ENCODE results near the gene WBP2. TPM values are rescaled to one million over a fixed set of nuclear protein-coding genes. Genes with fewer than 3 reads are reported as not detected.

WBP2 gene
- total and polyA plus RNA-seq, 4 donors = 67.2 to 195 (median 135) TPM

- peaks cover 6 to 42% (median 36%) of the 10 kb centered on the region in 4 donors for H3K36me3 ChIP-seq (ENCODE audit: control insufficient read depth in 4 of 4, insufficient read depth in 4 of 4, low read length in 4 of 4)
- TF ChIP-seq CTCF (IDR thresholded peaks at IDR 0.05; ENCODE audit: control extremely low read depth, extremely low read depth) = no peak
- DNase-seq = no peak
- H3K4me1 ChIP-seq (ENCODE audit: control insufficient read depth in 5 of 5, insufficient read depth in 5 of 5, low read length in 5 of 5) = peaks cover 0 to 12% (median 0%) of the 10 kb centered on the region in 5 donors
- ATAC-seq (ENCODE audit: insufficient read depth, low FRiP score) = no peak
- peak overlapping the region in 1 of 2 donors; percentile 79 for H3K27ac ChIP-seq (ENCODE audit: low read depth in 1 of 2, low read length in 1 of 2)
- H3K9ac ChIP-seq (ENCODE audit: insufficient read depth in 1 of 2, low read length in 2 of 2) = no peak overlapping the region
- H3K9me3 ChIP-seq (ENCODE audit: control insufficient read depth in 4 of 4, insufficient read depth in 3 of 4, low read length in 3 of 4) = no peaks in the 10 kb centered on the region
- H3K4me3 ChIP-seq = no peak overlapping the region
- H3K27me3 ChIP-seq (ENCODE audit: control insufficient read depth in 3 of 3, insufficient read depth in 3 of 3, low read length in 2 of 3) = no peaks in the 10 kb centered on the region
- WGBS, 2 donors = 95 to 99% methylated on average over 5 of the region's 5 CpGs
Observed at GRCh38 chr17:75810216-75810615, 44.9 kb downstream of the WBP2 start.

- H3K4me3 ChIP-seq = no peak overlapping the region
- peaks cover 6 to 37% (median 31%) of the 10 kb centered on the region in 4 donors for H3K36me3 ChIP-seq (ENCODE audit: control insufficient read depth in 4 of 4, insufficient read depth in 4 of 4, low read length in 4 of 4)
- 94 to 97% methylated on average over 24 of the region's 24 CpGs for WGBS, 2 donors
- ATAC-seq (ENCODE audit: insufficient read depth, low FRiP score) (no peak), DNase-seq (no peak)
- no peaks in the 10 kb centered on the region for H3K27me3 ChIP-seq (ENCODE audit: control insufficient read depth in 3 of 3, insufficient read depth in 3 of 3, low read length in 2 of 3)
- TF ChIP-seq CTCF (IDR thresholded peaks at IDR 0.05; ENCODE audit: control extremely low read depth, extremely low read depth) = no peak
- H3K27ac ChIP-seq (ENCODE audit: low read depth in 1 of 2, low read length in 1 of 2) = peak overlapping the region in 1 of 2 donors; percentile 79
- peaks cover 0 to 12% (median 0%) of the 10 kb centered on the region in 5 donors for H3K4me1 ChIP-seq (ENCODE audit: control insufficient read depth in 5 of 5, insufficient read depth in 5 of 5, low read length in 5 of 5)
- H3K9ac ChIP-seq (ENCODE audit: insufficient read depth in 1 of 2, low read length in 2 of 2) = no peak overlapping the region
- no peaks in the 10 kb centered on the region for H3K9me3 ChIP-seq (ENCODE audit: control insufficient read depth in 4 of 4, insufficient read depth in 3 of 4, low read length in 3 of 4)
Observed at GRCh38 chr17:75809631-75810111, 45.5 kb downstream of the WBP2 start.

GRCh38 chr17:75808905-75809621, 46.1 kb downstream of the WBP2 start:
- 89 to 94% methylated on average over 17 to 18 of the region's 18 CpGs for WGBS, 2 donors
- Histone ChIP-seq H3K36me3 (ENCODE audit: control insufficient read depth in 4 of 4, insufficient read depth in 4 of 4, low read length in 4 of 4) (peaks cover 6 to 33% (median 28%) of the 10 kb centered on the region in 4 donors), H3K9me3 (ENCODE audit: control insufficient read depth in 4 of 4, insufficient read depth in 3 of 4, low read length in 3 of 4) (no peaks in the 10 kb centered on the region), H3K4me1 (ENCODE audit: control insufficient read depth in 5 of 5, insufficient read depth in 5 of 5, low read length in 5 of 5) (peaks cover 0 to 12% (median 0%) of the 10 kb centered on the region in 5 donors), H3K4me3 (no peak overlapping the region), H3K27me3 (ENCODE audit: control insufficient read depth in 3 of 3, insufficient read depth in 3 of 3, low read length in 2 of 3) (no peaks in the 10 kb centered on the region), H3K9ac (ENCODE audit: insufficient read depth in 1 of 2, low read length in 2 of 2) (no peak overlapping the region), H3K27ac (ENCODE audit: low read depth in 1 of 2, low read length in 1 of 2) (peak overlapping the region in 1 of 2 donors; percentile 89)
- DNase-seq (no peak), ATAC-seq (ENCODE audit: insufficient read depth, low FRiP score) (peak; percentile 41)
- no peak for TF ChIP-seq CTCF (IDR thresholded peaks at IDR 0.05; ENCODE audit: control extremely low read depth, extremely low read depth)
